CD4-positive, alpha-beta T cell (primary cell): Measurements from ENCODE around the gene KCNMA1. TPM values are rescaled to one million over a fixed set of nuclear protein-coding genes. Genes with fewer than 3 reads are reported as not detected.

Source experiments
- ATAC-seq: fragments of 200-7000 bp; cut with Tn5 transposase; one replicate; pipeline ENCODE4 v1.10.0; 2022; ENCODE audit warnings: mild to moderate bottlenecking; ENCODE audit not compliant: poor library complexity
- CTCF ChIA-PET: fragments of 350-600 bp; sonication (Branson Sonifier 250); formaldehyde crosslinking; loops from one replicate; lab custom pipeline; 2021; ENCODE audit warnings: antibody characterized with exemption, inconsistent platforms; lab: Charles Lee
- POLR2A ChIA-PET: fragments of 350-600 bp; sonication (Branson Sonifier 250); formaldehyde crosslinking; loops from one replicate; lab custom pipeline; 2021; ENCODE audit warnings: antibody characterized with exemption, inconsistent platforms; lab: Charles Lee
- DNase-seq, 14 experiments: peaks; one replicate each; pipeline ENCODE4 v3.0.0-alpha.2; 2013 to 2020; ENCODE audit warnings: mixed read lengths in 2 of 14
- H3K27ac ChIP-seq, 2 donors: one replicate each; pipeline versions ENCODE4 v1.5.1 to v1.7.0; 2013; ENCODE audit warnings: low read length in 2 of 2, low read depth in 1 of 2, mild to moderate bottlenecking in 1 of 2
- H3K27me3 ChIP-seq, 2 experiments: 1 replicate in 1 of 2; 2 replicates in 1 of 2; pipeline versions ENCODE4 v1.6.1 to v1.7.0; 2013; ENCODE audit warnings: low read length in 2 of 2, control low read depth in 1 of 2, mild to moderate bottlenecking in 1 of 2, moderate library complexity in 1 of 2; ENCODE audit not compliant: insufficient read depth in 2 of 2, control insufficient read depth in 1 of 2
- H3K36me3 ChIP-seq: one replicate; pipeline ENCODE4 v1.6.1; 2013; ENCODE audit warnings: low read length, control low read depth; ENCODE audit not compliant: insufficient read depth
- H3K4me1 ChIP-seq: one replicate; pipeline ENCODE4 v1.6.1; 2013; ENCODE audit warnings: low read length, control low read depth; ENCODE audit not compliant: insufficient read depth
- H3K4me3 ChIP-seq: one replicate; pipeline ENCODE4 v1.5.1; 2013; ENCODE audit warnings: mild to moderate bottlenecking, low read length, moderate library complexity
- H3K9me3 ChIP-seq, 2 experiments: 1 replicate in 1 of 2; 2 replicates in 1 of 2; pipeline versions ENCODE4 v1.6.1 to v1.7.0; 2013; ENCODE audit warnings: low read length in 2 of 2, mild to moderate bottlenecking in 2 of 2, control low read depth in 1 of 2, moderate library complexity in 1 of 2; ENCODE audit not compliant: control insufficient read depth in 1 of 2, insufficient read depth in 1 of 2
- H3K27ac Mint-ChIP-seq: one replicate; pipeline ENCODE4 v1.8.0; 2020; ENCODE audit warnings: mixed read lengths
- H3K27me3 Mint-ChIP-seq: one replicate; pipeline ENCODE4 v1.8.0; 2021; ENCODE audit warnings: mixed read lengths
- H3K36me3 Mint-ChIP-seq: one replicate; pipeline ENCODE4 v1.8.0; 2021; ENCODE audit warnings: low read depth, mixed read lengths
- H3K4me1 Mint-ChIP-seq: one replicate; pipeline ENCODE4 v1.8.0; 2021; ENCODE audit warnings: low read depth, mixed read lengths
- H3K4me3 Mint-ChIP-seq: one replicate; pipeline ENCODE4 v1.8.0; 2020; ENCODE audit warnings: mild to moderate bottlenecking, mixed read lengths
- H3K9me3 Mint-ChIP-seq: one replicate; pipeline ENCODE4 v1.8.0; 2020; ENCODE audit warnings: mixed read lengths
- CTCF ChIP-seq: fragments of 200-600 bp; IDR thresholded peaks from one replicate; pipeline ENCODE4 v1.8.0; 2022; ENCODE audit warnings: antibody characterized with exemption, mild to moderate bottlenecking
- intact Hi-C, 2 experiments: fragments of 100-400 bp; cut with DNase I in 1 of 2; cut with micrococcal nuclease in 1 of 2; formaldehyde crosslinking; loops; one replicate each; pipeline versions ENCODE4 v1.15.1 to v1.9.0; 2023 to 2025; cut with DNase I, micrococcal nuclease
- total RNA-seq, 174 experiments: library from RNA in 2 of 174; stranded (reverse) in 2 of 174; gene quantifications; one replicate each; pipeline ENCODE4 v1.2.3 and lab custom pipeline; 2021 to 2026

The KCNMA1 gene
- total RNA-seq, 2 experiments from 2014 or later: not detected

- POLR2A ChIA-PET: no interaction called here
- TF ChIP-seq CTCF: no peak
- Mint-ChIP-seq H3K4me1 (no peaks in the 10 kb centered on the region), H3K4me3 (no peak overlapping the region), H3K9me3 (no peaks in the 10 kb centered on the region), H3K27ac (no peak overlapping the region), H3K27me3 (no peaks in the 10 kb centered on the region), H3K36me3 (no peaks in the 10 kb centered on the region)
- Histone ChIP-seq H3K4me3 (no peak overlapping the region), H3K27ac (no peak overlapping the region), H3K9me3 (no peaks in the 10 kb centered on the region), H3K27me3 (no peaks in the 10 kb centered on the region), H3K4me1 (no peaks in the 10 kb centered on the region), H3K36me3 (no peaks in the 10 kb centered on the region)
- ATAC-seq (no peak), DNase-seq (no peak)
- intact Hi-C loops: no loop called here
- CTCF ChIA-PET: no interaction called here
Measured at GRCh38 chr10:77086081-77086480, 551.5 kb downstream of the KCNMA1 start.

DNA sequence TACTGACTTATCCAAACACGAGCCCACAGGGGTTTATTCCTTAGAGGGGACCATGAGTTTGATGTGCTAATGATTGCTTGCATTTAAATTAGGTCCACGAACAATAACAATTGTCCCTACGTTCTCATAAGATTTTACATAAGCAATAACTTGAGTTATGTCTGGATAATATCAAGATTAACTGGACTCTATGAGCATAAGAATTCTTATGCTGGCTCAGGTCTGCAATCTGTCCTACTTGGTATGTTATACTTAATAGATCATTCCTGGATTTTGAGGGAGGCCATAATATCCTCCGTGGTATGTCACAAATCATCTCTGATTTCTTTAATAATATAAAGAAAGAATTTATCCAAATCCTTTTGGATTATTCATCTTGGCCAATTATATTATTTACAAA is 552.3 kb downstream of the KCNMA1 start:
- Mint-ChIP-seq H3K9me3 (no peaks in the 10 kb centered on the region), H3K27me3 (no peaks in the 10 kb centered on the region), H3K27ac (no peak overlapping the region), H3K4me1 (no peaks in the 10 kb centered on the region), H3K4me3 (no peak overlapping the region), H3K36me3 (no peaks in the 10 kb centered on the region)
- no peak for TF ChIP-seq CTCF
- intact Hi-C loops: no loop called here
- CTCF ChIA-PET: no interaction called here
- Histone ChIP-seq H3K36me3 (no peaks in the 10 kb centered on the region), H3K27me3 (no peaks in the 10 kb centered on the region), H3K4me1 (no peaks in the 10 kb centered on the region), H3K27ac (no peak overlapping the region), H3K9me3 (no peaks in the 10 kb centered on the region), H3K4me3 (no peak overlapping the region)
- DNase-seq (no peak), ATAC-seq (no peak)
- POLR2A ChIA-PET: no interaction called here

GRCh38 chr10:77084431-77085144 is 553.0 kb downstream of the KCNMA1 start:
- intact Hi-C loops: no loop called here
- Histone ChIP-seq H3K4me1 (no peaks in the 10 kb centered on the region), H3K27me3 (no peaks in the 10 kb centered on the region), H3K36me3 (no peaks in the 10 kb centered on the region), H3K9me3 (no peaks in the 10 kb centered on the region), H3K27ac (no peak overlapping the region), H3K4me3 (no peak overlapping the region)
- no peak for TF ChIP-seq CTCF
- no peaks in the 10 kb centered on the region for H3K9me3 Mint-ChIP-seq
- no peaks in the 10 kb centered on the region for H3K36me3 Mint-ChIP-seq
- ChIA-PET CTCF (no interaction called here), POLR2A (no interaction called here)
- H3K4me1 Mint-ChIP-seq: no peaks in the 10 kb centered on the region
- H3K4me3 Mint-ChIP-seq: no peak overlapping the region
- ATAC-seq: no peak
- DNase-seq: no peak
- H3K27ac Mint-ChIP-seq: no peak overlapping the region
- H3K27me3 Mint-ChIP-seq: no peaks in the 10 kb centered on the region
